A549 (cell line): Measurements from ENCODE around the gene TRIP13.

Experiments
- CEBPB ChIP-seq, 2 experiments: fragments of >200 bp in 1 of 2; sonication (Bioruptor Twin) in 1 of 2; formaldehyde crosslinking in 1 of 2; IDR thresholded peaks; 2 replicates each; pipeline ENCODE4 v1.6.1; 2012 to 2016
- CTCF ChIP-seq: fragments of >200 bp; sonication (Bioruptor Twin); formaldehyde crosslinking; IDR thresholded peaks from 3 replicates; pipeline ENCODE4 v1.5.1; 2016
- JUN ChIP-seq, 2 experiments: fragments of >200 bp; sonication (Bioruptor Twin); formaldehyde crosslinking; IDR thresholded peaks; 2 replicates in 1 of 2; 3 replicates in 1 of 2; pipeline ENCODE4 v1.6.1; 2016 to 2017
- MAZ ChIP-seq: fragments of 150-350 bp; IDR thresholded peaks from 2 replicates; pipeline ENCODE4 v1.6.1; 2014; ENCODE audit warnings: antibody characterized with exemption, low read depth, low read length, borderline replicate concordance
- PBX3 ChIP-seq: IDR thresholded peaks from 2 replicates; pipeline ENCODE4 v1.6.1; 2012
- POLR2A ChIP-seq: IDR thresholded peaks from 2 replicates; pipeline ENCODE4 v1.6.1; 2012; ENCODE audit warnings: mild to moderate bottlenecking, low read length
- RAD21 ChIP-seq, 2 experiments: fragments of >200 bp in 1 of 2; sonication (Bioruptor Twin) in 1 of 2; formaldehyde crosslinking in 1 of 2; IDR thresholded peaks in 1 of 2; conservative IDR thresholded peaks in 1 of 2; 2 replicates in 1 of 2; 3 replicates in 1 of 2; pipeline ENCODE4 v1.6.1; 2012 to 2018; ENCODE audit warnings: inconsistent platforms in 1 of 2
- REST ChIP-seq: fragments of 200-600 bp; sonication (generic); IDR thresholded peaks from 2 replicates; pipeline ENCODE4 v1.6.1; 2016; ENCODE audit warnings: antibody characterized with exemption, mild to moderate bottlenecking, moderate library complexity
- RNF2 ChIP-seq: fragments of 200-600 bp; sonication (generic); IDR thresholded peaks from 2 replicates; pipeline ENCODE4 v1.6.1; 2016; ENCODE audit warnings: low read depth, mild to moderate bottlenecking, antibody characterized with exemption, moderate library complexity, borderline replicate concordance

- 0 out of 5 replicates have a peak, but pooled peaks of 1 of the 2 experiments have one; percentile 2 for TF ChIP-seq RAD21 (conservative IDR thresholded peaks at IDR 0.05 in 1 of 2, IDR thresholded peaks at IDR 0.05 in 1 of 2)
- TF ChIP-seq RNF2, result no peak
- TF ChIP-seq CTCF, result no peak
- TF ChIP-seq REST, result no peak
- TF ChIP-seq PBX3, result no peak
- TF ChIP-seq CEBPB (IDR thresholded peaks at IDR 0.05), result no peak
- TF ChIP-seq POLR2A, result no peak
- TF ChIP-seq MAZ, result no peak
- no peak for TF ChIP-seq JUN (IDR thresholded peaks at IDR 0.05)
These were observed 55.2 kb downstream of the TRIP13 start for GRCh38 chr5:947626-948471.
